ENCODE results near the gene DDX52. TPM values are rescaled to one million over a fixed set of nuclear protein-coding genes. Genes with fewer than 3 reads are reported as not detected.

The DDX52 gene
- total RNA-seq, 1 donor from 2014 or later = 14.5 TPM

GRCh38 chr17:37568350-37569053, 74.7 kb downstream of the DDX52 start:
- peaks cover 5% of the 10 kb centered on the region for H3K36me3 ChIP-seq (ENCODE audit: control insufficient read depth, insufficient read depth, low read length)
- FAIRE-seq = no peak

GRCh38 chr17:37567538-37567937, 75.7 kb downstream of the DDX52 start:
- Histone ChIP-seq H3K4me3 (ENCODE audit: low read depth, low read length) (no peak overlapping the region), H3K27me3 (ENCODE audit: control insufficient read depth, insufficient read depth, low read length) (no peaks in the 10 kb centered on the region), H3K36me3 (ENCODE audit: control insufficient read depth, insufficient read depth, low read length) (peaks cover 5% of the 10 kb centered on the region)
- TF ChIP-seq CTCF (IDR thresholded peaks at IDR 0.05; ENCODE audit: insufficient read depth, low read length, severe bottlenecking) = no peak
- DNase-seq (ENCODE audit: low read depth) (no peak), FAIRE-seq (no peak)

More at GRCh38 chr17:37568350-37569053, 74.7 kb downstream of the DDX52 start:
- TF ChIP-seq CTCF (IDR thresholded peaks at IDR 0.05; ENCODE audit: insufficient read depth, low read length, severe bottlenecking) = no peak
- Histone ChIP-seq H3K27me3 (ENCODE audit: control insufficient read depth, insufficient read depth, low read length) (no peaks in the 10 kb centered on the region), H3K4me3 (ENCODE audit: low read depth, low read length) (no peak overlapping the region)
- peak; percentile 7 for DNase-seq (ENCODE audit: low read depth)

GRCh38 chr17:37567137-37567536, 76.1 kb downstream of the DDX52 start:
- DNase-seq (ENCODE audit: low read depth) (no peak), FAIRE-seq (no peak)
- TF ChIP-seq CTCF (IDR thresholded peaks at IDR 0.05; ENCODE audit: insufficient read depth, low read length, severe bottlenecking) = no peak
- Histone ChIP-seq H3K27me3 (ENCODE audit: control insufficient read depth, insufficient read depth, low read length) (no peaks in the 10 kb centered on the region), H3K36me3 (ENCODE audit: control insufficient read depth, insufficient read depth, low read length) (peaks cover 5% of the 10 kb centered on the region), H3K4me3 (ENCODE audit: low read depth, low read length) (no peak overlapping the region)

GRCh38 chr17:37564252-37564651, 79.0 kb downstream of the DDX52 start:
- no peak overlapping the region for H3K4me3 ChIP-seq (ENCODE audit: low read depth, low read length)
- DNase-seq (ENCODE audit: low read depth) (no peak), FAIRE-seq (no peak)
- peaks cover 4% of the 10 kb centered on the region for H3K36me3 ChIP-seq (ENCODE audit: control insufficient read depth, insufficient read depth, low read length)
- TF ChIP-seq CTCF (IDR thresholded peaks at IDR 0.05; ENCODE audit: insufficient read depth, low read length, severe bottlenecking) = no peak
- no peaks in the 10 kb centered on the region for H3K27me3 ChIP-seq (ENCODE audit: control insufficient read depth, insufficient read depth, low read length)

DNA sequence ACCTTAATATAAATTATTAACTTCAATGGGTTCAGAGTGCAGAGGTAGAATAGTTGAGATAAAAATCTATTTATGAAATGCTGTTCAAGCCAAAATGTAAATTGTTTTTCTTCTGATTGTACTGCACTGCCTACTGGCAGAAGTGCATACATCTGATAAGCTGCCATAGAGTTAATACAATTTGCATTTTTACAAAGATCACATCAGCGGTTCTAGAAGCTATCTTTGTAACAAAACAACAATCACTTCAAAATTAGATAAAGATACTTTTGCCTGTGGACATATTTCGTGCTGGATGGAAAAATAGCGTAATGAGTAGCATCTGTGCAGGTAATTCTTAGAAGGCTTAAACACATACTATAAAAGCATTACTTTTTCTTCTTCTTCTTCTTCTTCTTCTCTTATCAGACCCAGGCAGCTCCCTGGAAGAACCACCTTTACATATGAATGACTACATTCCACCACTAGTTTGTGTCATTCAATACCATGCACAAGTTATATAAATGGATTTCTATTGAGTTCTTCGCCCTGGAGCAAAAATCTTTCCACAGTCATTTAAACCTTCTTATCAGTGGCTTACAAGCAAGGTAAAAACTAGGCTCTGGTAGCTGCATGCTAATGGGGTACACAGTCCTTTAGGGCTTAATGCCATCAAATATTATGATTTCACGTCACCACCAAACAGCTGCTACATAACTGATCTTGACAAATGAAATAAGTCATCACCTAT, 81.1 kb downstream of the DDX52 start:
- Histone ChIP-seq H3K4me3 (ENCODE audit: low read depth, low read length) (no peak overlapping the region), H3K36me3 (ENCODE audit: control insufficient read depth, insufficient read depth, low read length) (peaks cover 3% of the 10 kb centered on the region), H3K27me3 (ENCODE audit: control insufficient read depth, insufficient read depth, low read length) (no peaks in the 10 kb centered on the region)
- DNase-seq (ENCODE audit: low read depth) = no peak
- FAIRE-seq = no peak
- TF ChIP-seq CTCF (IDR thresholded peaks at IDR 0.05; ENCODE audit: insufficient read depth, low read length, severe bottlenecking) = no peak

Other genes with a start within 250 kb of the DDX52 start
- gene ACACA, start 236.6 kb downstream of the DDX52 start, total RNA-seq = 44.8 and 59.5 TPM in 2 replicates
- gene TADA2A, start 236.6 kb downstream of the DDX52 start, total RNA-seq = 15.8 and 17.3 TPM in 2 replicates
- 68.4 and 79.6 TPM in 2 replicates for gene DUSP14, start 153.6 kb downstream of the DDX52 start, total RNA-seq
- gene SYNRG, start 34.0 kb downstream of the DDX52 start, total RNA-seq = 4.7 and 6.7 TPM in 2 replicates
- gene HNF1B, start 101.6 kb upstream of the DDX52 start, total RNA-seq = not detected in 2 replicates